Liver (tissue), 3 donors: Measurements from ENCODE around the gene FCRL6.

ENCODE experiments used
- CTCF ChIP-seq: fragments of 150-350 bp; IDR thresholded peaks from 2 replicates; pipeline ENCODE4 v1.5.1; 2017; ENCODE audit warnings: improper control_type of control experiment, low read depth, low read length; ENCODE audit not compliant: missing input control
- RAD21 ChIP-seq, 2 donors: IDR thresholded peaks; 2 replicates each; pipeline ENCODE4 v1.6.1; 2016; ENCODE audit warnings: antibody characterized with exemption in 2 of 2, mild to moderate bottlenecking in 2 of 2
- SP1 ChIP-seq: IDR thresholded peaks from 2 replicates; pipeline ENCODE4 v1.6.1; 2018; ENCODE audit warnings: antibody characterized with exemption, mild to moderate bottlenecking
- YY1 ChIP-seq: IDR thresholded peaks from 2 replicates; pipeline ENCODE4 v1.6.1; 2016; ENCODE audit warnings: antibody characterized with exemption, mild to moderate bottlenecking
- donor health status: healthy.
- donor health status: healthy.

- TF ChIP-seq CTCF = no peak
- TF ChIP-seq YY1 = no peak
- no peak for TF ChIP-seq RAD21 (IDR thresholded peaks at IDR 0.05)
- TF ChIP-seq SP1 = no peak
These were observed 41.3 kb downstream of the FCRL6 start for GRCh38 chr1:159843459-159843858.
